GM18861 (cell line): ENCODE data around the gene GCNT1.
"Not testable (repeated sequence)": the region's sequence is repeated elsewhere in the genome, so short reads cannot be mapped to it uniquely, and the experiment has no call there.

ENCODE experiments used
- ATAC-seq: cut with Tn5 transposase; IDR thresholded peaks from one replicate; pipeline ENCODE4 v1.9.1; 2021; ENCODE audit not compliant: unreplicated experiment

GCNT1 gene

DNA sequence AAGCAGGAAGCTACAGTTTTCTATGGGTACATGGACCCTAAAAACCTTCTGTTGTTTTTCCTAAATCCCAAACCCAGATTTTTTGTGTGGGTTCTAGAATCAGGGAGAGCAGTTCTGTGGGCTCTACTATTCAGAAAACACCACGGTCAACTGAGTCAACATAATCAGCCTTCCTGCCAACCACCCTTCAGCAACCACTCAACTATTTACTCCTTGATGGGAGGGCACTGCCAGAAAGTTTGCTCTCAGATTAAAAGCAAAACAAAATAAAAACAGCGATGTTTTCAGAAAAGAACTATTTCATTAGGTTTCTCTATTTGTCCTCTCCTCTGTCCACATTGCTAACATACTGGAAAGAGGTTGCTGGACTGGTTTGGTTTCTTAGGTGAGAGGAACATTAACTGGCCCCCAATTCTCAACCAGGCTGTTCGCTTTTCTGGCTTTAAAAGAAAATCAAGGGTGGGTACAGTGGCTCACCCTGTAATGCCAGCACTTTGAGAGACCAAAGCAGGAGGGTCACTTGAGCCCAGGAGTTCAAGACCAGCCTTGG lies 72.3 kb downstream of the GCNT1 start:
- no peak for ATAC-seq

DNA sequence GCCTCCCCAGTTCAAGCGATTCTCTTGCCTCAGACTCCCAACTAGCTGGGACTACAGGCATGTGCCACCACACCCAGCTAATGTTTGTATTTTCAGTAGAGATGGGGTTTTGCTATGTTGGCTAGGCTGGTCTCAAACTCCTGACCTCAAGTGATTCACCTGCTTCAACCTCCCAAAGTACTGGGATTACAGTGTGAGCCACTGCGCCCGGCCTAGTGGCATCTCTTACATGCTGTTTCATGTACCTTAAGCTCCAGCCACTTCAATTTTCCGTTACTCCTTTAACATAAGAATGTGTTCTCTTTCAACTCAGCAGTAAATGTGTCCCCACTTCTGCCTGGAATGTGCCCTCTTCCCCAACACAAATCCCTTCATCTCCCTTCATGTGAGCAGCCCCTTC lies 73.9 kb downstream of the GCNT1 start:
- ATAC-seq: not testable (repeated sequence)

DNA sequence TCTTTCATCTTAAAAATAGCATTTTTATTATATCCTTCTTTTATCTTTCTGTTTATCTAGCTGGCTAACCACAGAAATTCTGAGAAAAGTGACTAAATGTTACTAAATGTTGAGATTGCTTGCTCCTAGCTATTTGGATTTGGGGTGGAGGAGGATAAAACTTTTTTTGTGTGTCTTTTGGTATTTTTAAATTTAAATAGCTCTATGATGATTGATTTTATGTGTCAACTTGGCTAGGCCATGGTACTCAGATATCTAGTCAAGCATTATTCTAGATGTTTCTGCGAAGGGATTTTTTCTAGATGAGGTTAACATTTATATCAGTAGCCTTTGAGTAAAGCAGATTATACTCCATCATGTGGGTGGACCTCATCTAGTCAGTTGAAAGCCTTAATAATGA lies 75.0 kb downstream of the GCNT1 start:
- no peak for ATAC-seq

DNA sequence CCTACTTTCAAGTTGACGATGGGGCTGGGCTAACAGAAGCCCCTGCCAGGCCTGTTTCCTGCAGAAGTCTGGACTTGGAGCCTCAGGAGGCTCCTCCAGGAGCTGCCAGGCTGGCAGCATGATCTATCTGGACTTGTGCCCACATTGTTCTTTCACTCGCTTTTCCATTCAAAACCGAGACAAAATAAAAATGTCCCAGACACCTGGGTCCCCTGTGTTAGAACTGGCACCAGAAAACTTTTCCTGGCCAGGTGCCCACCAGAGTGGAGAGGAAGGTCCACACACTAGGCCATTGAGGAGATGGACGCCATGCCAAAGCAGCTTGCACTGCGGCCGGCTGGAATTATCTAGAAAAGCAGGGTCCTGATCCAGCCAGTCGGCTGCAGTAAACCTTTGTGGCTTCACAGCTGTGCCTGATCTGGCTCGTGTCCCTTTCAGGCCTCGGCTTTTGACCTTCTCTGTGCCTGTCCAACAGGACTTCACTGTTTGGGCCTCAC lies 78.2 kb downstream of the GCNT1 start:
- ATAC-seq: no peak

DNA sequence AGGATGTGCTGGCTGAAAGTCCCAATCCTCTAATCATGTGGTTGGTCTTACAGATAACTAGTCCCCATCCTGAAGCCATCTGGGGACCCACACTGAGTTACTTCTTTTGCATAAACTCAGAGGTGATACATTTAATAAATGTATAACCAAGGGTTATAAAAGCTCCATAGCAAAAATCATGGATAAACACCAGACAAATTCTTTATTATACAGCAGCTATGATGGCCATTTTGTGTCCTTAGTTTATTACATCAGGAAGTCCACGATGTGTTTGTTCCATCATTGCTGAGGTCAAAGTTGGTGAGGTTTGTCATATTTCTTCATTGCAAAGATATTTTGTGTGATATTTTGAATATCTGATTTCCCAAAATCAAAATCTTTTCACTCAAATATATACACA lies 80.2 kb downstream of the GCNT1 start:
- no peak for ATAC-seq

DNA sequence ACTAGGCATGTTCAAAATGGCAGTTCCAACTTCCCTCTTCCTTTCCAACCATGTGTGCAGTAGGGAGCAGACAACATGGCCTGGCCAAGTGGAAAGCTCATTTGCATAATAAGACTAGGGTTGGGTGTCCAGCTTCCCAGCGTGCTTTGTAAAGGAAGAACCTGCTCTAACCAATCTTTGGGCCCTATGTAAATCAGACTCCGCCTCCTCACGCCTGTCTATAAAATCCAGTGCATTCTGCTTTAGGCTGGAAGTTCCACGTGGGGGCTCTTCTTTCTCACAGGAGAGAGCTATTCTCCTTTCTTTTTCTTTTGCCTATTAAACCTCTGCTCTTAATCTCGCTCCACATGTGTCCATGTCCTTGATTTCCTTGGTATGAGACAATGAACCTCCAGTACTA lies 83.4 kb downstream of the GCNT1 start:
- no peak for ATAC-seq

DNA sequence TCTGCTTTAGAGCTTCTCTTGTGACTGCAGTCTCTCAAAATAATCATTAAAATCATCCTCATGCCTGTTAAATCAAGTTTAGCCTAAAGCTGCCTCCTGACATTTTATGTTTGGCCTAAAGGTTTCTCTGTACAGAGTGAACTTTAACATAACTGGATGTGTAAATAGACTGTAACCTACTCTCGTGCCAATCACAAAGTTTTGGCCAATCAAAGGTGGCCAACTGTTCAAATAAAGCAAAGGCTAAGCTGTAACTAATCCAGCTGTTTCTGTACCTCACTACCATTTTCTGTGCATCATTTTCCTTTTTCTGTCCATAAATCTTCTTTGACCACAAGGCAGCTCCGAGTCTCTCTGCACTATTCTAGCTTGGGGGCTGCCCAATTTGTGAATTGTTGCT lies 86.2 kb downstream of the GCNT1 start:
- ATAC-seq: no peak

DNA sequence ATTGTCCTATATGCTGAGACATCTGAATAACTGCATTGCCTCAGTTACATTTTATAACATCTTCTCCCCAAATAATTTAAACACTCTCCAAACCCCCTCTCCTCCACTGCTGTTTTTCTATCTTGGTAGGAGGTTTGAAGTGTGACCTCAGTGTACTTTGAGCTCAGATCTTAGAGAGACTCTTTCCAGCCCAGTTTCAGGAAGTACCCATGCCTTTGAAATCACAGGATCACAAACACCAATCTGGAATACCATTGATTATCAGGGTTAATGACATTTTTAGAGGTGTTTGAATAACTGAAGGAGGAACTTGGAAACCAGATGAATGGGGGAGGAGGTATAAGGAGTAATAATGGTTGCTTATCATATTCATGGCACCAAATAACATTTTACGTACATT lies 93.2 kb downstream of the GCNT1 start:
- no peak for ATAC-seq

DNA sequence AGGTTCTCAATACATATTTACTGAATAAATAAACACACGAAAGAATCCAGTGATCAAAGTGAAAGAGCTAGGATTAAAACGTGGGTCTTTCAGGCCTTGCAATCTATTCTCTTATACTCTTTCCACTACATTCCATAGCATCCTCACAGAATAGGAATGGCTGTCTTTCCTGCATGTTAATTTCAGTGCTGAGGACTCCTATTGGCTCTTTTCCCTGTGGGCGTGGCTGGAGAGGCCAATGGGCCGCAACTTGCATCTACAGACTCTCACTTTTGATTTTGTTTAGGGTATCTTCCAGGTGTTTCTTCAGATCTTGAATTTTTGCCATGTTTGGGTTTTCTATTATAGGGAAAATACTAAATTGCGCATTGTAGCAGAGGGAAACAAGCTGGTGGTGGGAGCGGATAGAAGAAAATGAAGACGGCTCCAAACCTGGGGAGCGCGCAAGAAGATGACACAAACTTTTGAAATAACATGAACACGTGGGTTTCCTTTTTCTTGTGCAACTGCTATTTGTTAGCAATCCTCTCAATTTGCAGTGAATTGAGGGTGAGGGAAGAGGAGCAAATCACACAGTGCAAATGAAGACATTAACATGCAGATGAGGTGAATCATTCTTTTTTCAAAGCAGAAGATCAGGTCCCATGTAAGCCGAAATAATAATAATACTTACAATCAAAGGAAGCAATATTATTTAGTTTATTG lies 93.9 kb downstream of the GCNT1 start:
- ATAC-seq: no peak

DNA sequence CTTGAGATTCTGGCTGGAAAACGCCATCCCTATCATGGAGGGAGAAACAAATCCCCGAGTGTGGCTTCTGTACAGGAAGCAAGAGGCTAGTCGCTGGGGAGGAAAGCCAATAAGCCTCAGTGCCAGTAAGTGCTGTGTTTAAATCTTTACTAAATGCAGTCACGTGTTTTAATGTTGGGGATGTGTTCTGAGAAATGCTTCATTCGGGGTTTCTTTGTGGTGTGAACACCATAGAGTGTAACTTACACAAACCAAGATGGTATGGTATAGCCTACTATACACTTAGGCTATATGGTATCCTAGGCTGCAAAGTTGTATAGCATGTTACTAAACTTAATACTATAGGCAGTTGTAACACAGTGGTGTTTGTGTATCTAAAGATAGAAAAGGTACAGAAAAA lies 94.7 kb downstream of the GCNT1 start:
- no peak for ATAC-seq
